Activated CD4-positive, CD25-positive, alpha-beta regulatory T cell treated with anti-CD3 and anti-CD28 coated beads, Interleukin-2, amount 50 U/mL, for 24 hours (primary cell): Measurements from ENCODE around the gene GRM5.

Source experiments
- ATAC-seq, 2 donors: fragments of 150-1000 bp; cut with Tn5 transposase; one replicate each; pipeline ENCODE4 v1.10.0; 2021; ENCODE audit warnings: mild to moderate bottlenecking in 1 of 2, moderate library complexity in 1 of 2

The GRM5 gene

DNA sequence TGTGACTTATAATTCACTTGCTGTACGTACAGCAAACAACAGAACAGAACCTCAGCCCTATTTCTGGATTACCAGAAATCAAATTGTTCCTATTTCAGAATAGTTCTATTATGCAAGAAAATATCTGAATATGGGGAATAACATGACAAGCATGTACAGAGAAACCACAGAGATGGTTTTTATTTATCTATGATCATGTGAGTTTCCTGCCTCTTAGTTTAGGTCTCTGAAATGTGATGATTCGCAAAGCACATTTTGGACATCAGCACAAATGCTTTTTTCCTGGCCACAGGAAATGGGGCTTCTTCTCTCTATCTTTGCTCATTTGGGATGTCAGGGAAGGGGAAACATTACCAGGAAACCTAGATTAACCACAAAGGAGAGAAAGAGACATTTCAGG, 461.5 kb downstream of the GRM5 start:
- no peak for ATAC-seq

DNA sequence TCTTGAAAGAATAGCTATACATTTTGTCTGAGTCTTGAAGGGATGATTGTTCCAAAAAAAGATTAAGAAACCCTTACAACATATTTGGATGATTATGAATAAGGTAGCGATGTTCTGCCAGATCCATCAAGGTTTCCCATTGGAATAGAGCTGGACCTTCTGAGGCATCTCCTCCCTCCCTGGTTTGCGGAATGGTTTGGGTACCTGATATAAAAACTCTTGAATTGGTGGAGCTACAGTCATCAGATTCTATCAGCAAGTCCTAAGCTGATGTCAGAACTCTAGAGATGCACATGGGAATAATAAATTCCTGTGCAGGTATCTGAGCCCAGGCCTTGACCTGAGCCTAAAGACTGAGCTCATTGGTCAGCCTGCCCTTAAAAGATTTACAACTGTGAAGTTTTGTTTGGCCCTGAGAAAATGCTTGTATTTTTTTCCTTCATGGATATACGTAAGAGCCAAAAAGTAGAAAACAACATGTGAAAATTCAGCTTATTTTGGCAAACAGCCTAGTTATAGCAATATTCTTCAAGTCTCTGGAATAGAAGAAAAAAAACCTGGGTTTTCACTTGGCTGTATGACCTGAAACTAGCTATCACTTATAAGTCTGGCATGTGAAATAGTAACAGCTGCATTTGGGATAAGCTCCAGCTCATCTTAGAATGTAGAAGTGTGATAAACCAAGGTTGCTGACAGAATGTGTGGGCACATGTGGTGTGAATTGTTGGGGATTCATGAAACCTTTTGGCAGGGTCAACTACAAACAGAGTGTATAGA, 462.5 kb downstream of the GRM5 start:
- ATAC-seq = no peak

DNA sequence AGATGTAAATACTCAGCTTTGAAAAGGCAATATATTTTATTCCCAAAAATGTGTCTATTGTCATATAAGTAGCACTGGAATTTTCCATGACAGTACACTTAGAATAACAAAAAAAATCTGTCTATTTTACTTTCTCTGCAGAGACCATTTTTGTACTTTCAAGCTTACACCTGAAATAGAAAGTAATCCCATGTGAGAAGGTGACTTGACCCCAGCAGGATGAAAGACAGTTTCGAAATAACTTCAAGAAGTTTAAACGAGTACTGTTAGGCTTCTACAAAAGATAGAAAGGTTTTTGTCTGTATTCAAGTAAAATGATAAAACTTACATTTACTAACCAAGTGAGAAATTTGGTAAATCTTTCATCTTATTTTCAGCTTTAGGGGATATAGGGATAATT, 468.4 kb downstream of the GRM5 start:
- ATAC-seq = no peak

DNA sequence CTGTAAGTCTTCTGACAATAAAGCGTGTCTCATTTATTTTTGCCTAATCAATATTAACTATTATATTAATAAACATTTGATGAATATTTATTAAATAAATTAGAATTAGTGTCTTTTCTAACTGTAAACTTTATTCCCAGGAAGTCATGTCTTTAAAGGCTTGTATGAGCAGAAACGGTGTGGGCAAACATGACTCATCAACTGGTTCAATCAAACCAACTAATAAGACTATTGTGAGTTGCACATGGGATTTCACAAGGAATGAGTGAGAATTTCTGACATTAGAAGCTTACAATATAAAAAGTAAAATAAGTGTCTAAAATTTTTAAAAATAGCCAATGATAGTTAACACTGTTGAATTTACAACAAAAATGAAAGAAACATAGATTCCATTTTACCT, 469.0 kb downstream of the GRM5 start:
- no peak for ATAC-seq

DNA sequence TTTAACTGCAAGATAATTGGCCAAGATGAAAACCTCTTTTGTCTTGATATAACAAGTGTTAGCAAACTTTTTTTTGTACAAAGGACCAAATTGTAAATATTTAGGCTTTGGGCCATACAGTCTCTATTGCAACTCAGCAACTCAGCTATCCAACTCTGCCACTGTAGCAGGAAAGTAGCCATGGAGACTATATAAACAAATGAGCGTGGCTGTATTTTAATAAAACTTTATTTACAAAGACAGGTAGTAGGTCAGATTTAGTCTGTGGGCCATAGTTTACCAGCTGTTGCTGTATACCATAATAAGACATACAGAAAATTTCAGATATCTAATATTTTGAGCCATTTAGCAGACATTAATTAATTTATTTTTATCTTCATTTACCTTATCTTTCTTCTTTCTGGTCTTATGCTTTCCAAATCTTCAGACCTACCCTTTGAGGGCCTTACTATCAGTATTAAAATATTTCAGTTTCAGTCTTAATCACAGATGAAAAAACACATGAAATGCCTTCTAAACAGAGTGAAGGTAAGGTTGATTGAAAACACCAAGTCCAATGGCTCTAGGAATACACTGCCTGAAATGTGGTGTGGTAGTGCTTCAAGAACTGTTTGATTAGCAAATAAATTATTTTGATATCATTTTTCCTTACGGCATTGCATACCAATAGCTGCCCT, 471.4 kb downstream of the GRM5 start:
- no peak for ATAC-seq

DNA sequence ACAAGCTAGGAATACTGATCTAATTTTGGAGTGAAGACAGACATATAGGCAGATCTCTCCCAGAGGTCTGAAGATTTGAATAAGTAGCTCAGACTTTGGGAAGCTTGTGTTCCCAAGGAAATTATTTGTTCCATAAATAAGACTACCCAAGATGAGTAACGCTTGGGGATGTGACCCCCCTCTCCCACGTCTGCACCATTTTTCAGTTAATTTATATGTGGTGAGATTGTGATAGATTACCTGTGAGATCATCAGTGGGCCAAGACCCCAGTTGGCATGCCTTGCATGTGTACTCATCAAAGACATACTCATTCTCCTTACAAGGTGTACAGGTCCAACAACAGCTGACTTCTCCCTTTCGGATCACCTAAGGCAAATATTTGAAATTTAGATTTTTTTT, 475.4 kb downstream of the GRM5 start:
- ATAC-seq = no peak

DNA sequence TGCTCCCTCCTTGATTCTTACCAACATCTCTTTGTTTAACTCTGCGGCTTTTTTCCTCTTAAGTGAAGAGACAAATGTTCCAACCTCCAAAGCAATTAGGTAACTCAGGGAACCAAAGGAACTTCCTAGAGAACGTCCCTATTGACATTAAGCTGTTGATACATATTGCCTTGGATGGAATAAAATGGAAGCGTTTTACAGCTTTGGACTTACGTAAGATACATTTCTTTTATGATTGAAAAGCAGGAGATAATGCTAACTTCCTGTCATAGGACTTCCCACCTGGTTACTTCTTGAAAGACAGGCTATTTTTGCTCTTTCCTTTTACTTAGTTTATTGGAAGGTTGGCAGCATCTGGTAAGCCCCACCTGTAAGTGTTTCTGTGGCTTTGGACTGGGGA, 482.5 kb downstream of the GRM5 start:
- ATAC-seq = no peak

DNA sequence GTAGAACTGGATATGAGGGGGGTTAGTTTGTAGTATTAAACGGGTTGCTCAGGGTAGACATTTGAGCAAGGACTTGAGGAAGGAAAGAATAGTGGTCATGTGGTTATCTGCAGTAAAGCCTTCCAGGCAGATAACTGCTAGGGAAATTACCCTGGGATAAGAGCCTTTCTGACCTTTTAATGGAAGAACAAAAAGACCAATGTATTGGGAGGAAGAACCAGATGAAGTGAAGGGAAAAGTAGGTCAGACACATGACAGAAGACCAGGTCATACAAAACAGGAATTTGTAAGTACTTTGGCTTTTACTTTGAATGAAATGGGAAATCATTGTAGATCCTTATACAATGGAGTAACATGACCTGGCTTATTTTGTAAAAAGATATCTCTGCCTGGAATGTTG, 486.3 kb downstream of the GRM5 start:
- ATAC-seq = no peak

DNA sequence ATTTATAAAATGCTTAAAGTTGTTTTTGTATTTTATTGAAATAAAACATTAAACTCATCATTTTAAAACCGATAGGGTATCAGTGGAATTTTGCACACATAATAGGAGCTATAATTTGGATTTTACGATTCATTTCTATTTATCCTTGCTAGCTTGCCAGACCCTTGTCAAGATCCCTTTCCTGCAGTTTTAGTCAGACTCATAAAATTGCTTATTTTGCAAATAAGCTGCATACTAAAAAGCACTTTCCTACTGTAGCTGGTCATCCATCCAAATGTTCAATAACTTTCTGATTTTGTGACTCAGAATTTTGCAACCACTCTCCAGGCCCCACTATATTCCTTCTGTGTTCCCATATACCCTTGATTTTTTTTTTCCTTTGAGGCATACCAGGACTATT, 489.0 kb downstream of the GRM5 start:
- ATAC-seq = no peak

DNA sequence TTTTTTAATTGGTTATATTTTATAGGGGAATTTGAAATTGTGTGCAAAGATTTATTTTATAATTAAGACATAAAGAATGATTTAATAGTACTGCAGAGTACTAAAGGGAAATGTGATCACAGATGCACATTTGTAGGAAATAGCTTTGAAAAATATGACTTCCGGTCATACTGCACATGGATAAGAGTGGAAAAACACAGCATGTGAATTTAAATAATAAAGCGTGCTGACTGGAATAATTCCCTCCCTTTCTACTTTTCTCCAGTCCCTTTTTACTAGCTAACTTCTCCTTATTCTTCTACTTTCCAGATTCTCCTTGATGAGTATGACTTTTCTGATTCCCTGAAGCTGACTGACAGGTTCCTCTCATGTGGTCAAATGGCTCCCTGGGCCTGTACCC, 489.9 kb downstream of the GRM5 start:
- no peak for ATAC-seq

DNA sequence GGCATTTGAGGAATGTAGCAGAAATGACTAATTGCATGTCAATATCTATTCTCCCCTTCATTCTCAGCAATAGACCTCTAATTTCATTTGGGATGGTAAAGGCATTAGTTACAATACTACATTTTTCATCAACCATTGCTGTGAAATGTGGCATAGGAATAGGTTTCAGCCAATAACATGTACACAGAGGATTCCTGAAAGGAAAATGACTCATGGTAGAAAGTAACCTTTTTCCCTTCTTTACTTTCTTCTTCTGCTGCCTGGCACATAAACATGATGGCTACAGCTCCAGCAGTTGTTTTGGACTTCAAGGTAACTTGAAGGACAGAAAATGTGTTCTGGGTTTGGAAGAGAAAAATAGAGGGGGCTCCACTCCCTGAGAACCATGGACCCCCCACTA, 496.4 kb downstream of the GRM5 start:
- ATAC-seq = no peak

DNA sequence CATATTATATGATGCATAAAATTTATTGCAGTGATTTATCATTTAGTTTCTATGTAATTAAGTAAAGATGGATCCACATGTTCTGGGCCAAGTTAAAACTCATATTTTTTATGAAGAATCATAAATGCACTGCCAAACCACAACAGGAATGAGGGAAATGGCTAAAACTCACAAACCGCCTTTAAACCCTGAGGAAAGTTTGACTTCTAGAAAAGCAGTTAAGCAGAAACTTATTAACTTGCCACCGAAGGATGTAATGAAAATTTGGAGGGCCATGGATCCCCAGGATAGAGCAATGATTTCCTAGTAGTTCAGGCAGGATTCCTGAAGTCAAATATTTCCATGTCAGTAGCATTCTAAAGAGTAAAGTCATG, 510.0 kb downstream of the GRM5 start:
- no peak for ATAC-seq

DNA sequence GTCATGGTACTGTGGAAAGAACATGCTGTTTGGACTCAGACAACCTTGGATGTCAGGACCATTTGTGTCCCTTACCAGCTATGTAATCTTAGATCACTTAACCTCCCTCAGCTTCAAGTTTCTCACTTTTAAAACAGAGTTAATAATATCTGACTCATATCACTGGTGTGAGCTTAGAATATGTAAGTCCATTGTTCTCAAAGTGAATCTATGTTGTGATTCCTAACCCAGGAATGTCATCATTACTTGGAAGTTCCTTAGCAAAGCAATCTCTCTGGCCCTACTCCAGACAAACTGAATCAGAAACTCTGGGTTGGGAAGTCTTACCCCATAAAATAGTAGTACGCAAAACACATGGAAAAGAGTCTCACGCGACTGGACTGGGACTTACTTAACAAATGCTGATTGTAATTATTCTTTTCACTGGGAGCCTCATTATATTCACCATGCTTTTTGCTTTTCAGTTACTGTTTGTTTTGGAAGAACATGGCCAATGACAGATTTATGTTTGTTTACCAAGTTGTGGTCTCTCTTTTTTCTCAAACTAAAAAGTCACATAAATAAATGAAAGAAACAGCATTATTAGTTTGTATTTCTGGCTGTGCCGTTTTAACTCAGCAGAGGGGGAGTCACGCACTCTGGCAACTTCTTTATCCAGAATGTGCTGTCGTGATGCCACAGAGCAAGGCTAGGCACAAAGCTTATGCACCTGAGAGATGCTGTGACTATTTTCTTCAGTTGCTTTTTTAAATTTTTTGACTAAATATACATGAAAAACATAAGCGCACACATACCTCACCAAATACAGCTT, 510.6 kb downstream of the GRM5 start:
- no peak for ATAC-seq

DNA sequence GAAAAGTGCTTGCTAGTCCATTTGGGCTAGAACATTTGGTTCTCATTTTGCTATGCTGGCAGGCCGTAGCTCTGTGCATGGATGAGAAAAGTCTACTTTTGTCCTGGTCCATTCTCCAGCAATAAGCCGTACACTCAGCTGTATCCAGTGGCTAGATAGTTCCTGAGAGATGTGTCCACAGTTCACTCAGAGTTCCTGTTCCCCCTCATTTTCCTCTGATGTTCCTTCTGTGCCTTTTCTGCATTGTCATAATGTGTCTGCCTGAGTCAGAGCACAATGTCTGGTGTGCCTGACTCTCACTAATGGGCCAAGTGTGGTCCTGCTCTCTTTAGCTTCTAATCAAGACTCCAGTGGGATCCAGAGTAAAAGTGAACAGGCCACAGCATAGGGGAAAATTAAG, 512.6 kb downstream of the GRM5 start:
- no peak for ATAC-seq

DNA sequence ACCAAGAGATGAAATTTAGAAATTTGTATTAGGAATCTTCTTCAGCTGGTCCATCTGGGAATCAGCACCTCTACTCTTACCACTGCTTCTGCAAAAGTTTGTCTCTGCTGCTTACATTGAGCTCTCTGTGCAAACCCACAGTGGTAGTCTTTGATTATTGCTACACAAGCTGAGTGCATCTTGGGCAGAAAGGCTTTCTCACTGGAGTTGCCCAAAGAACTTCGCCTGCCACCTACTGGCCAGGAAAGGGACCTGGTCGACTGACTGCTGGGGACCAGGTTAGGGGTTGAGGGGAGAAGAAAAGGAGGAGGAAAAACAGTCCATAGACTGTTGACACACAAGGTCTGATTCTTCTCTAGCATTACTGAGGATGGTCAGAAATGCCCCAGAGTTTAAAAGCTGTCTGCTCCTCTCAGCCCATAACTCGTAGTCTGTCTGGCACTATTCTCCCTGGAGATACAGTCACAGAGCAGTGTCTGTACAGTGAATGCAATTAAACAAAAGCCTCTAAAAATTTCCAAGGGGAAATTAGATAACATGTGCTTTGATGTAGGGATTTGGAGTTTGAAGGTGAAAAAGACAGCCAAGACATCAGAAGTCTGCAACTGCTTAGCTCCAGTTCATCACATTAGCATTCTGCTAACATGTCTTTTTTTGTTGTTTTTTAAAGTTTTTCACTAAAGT, 513.3 kb downstream of the GRM5 start:
- ATAC-seq = peak in 1 of 2 donors; percentile 72

DNA sequence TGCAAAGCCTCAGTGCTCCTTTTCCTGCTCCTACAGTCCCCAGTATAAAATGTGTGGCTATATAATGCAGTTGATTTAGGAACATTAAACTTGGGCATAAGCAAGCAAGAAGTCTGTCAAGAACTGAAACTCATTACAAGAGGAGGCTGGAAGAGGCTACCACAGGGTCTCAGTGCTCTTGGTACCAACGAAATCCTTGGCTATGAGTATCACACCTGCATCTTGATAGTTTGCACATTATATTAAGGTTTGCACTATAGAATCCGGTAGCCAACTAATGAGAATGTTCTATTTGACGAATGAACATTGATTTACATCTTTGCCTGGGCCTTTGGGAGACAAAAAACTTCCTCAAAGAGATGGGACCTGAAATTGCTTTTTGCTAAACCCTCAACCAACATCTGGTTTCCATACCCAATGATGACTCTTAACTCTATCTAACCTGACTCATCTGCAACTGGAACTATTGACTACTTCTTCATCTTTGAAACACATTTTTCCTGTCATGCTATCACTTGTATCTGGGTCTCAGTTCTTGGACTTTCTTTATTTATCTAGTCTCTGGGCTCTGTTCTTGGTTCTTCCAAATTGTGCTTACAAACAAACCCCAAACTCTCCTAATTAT, 521.0 kb downstream of the GRM5 start:
- no peak for ATAC-seq

DNA sequence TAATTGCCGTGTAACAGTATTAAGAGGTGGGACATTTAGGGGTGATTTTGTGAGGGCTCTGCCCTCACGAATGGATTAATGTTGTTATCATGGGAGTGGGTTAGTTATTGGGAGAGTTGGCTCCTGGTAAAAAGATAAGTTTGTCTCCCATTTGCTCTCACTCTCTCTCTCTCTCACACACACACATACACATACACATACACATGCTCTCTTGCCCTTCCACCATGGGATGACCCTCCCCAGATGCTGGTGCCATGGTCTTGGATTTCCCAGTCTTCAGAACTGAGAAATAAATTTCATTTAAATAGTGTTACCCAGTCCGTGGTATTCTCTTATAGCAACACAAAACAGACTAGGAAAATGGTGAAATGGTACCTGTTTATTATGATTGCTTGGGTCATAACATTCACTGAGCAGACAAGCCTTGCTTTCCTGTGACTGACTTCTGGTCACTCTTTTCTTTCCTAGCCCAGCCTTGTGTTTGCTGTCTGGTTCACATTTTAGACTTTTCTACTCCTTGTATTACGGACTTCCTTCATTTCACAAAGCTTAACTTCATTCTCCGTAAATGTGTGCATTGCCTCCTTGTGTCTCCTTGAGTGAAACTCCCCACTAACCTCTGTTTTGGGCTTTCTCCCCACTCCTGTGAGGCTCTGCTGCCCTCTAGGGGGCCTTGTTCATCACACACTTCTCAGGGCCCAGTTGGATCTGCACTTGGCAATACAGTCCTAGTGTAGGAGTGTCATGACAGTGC, 521.7 kb downstream of the GRM5 start:
- peak; percentile 91 to 96 for ATAC-seq

DNA sequence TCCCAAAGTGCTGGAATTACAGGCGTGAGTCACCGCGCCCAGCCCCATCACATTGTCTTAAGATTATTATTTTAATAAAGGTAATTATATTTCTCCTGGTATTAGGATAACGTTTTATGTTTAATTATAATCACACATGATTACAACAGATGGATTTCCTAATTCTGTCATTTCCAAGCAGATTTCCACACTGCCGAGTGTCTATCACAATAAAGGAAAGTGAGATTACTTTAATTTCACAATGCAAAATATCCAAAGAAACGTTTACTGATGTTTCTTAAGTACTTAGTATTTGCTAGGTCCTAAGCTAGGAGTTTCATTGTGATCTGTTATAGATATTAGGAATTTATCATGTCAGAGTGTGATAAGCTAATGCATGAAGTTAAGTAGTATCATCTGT, 524.8 kb downstream of the GRM5 start:
- no peak for ATAC-seq

DNA sequence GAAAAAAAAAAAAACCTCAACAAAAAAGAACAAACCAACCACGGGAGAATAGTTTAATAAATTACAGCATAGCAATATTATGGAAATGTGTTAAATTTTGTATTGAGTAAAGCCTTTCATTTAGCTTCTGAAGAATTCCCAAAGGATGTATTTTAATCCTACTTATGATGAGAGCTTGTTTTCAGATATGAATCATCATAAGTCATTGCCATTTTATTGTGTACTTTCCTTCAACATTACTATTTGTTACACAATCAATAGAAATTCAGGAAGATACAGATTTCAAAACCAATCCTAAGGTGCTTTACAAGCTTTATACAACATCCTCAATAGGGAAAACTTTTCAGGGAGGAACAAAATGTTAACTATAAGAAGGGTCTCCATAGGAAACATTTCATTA, 527.7 kb downstream of the GRM5 start:
- no peak for ATAC-seq

DNA sequence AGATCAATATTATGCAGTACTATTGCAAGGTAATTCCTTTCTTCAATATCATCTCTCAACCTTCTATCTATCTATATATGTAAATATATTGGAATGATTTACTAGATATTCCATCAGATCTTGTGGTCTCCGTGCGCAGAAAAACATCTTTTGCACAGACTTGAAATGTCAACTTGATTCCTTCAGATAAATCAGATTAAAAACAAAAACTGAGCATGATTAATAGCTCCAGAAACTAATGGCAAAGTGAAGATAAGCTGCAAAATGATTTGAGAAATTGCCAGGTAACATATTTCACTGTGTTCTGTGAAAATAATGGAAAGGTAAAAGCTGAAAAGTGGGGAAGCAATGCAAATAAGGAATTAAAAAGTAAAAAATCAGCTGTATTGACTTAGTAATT, 528.2 kb downstream of the GRM5 start:
- ATAC-seq = no peak

DNA sequence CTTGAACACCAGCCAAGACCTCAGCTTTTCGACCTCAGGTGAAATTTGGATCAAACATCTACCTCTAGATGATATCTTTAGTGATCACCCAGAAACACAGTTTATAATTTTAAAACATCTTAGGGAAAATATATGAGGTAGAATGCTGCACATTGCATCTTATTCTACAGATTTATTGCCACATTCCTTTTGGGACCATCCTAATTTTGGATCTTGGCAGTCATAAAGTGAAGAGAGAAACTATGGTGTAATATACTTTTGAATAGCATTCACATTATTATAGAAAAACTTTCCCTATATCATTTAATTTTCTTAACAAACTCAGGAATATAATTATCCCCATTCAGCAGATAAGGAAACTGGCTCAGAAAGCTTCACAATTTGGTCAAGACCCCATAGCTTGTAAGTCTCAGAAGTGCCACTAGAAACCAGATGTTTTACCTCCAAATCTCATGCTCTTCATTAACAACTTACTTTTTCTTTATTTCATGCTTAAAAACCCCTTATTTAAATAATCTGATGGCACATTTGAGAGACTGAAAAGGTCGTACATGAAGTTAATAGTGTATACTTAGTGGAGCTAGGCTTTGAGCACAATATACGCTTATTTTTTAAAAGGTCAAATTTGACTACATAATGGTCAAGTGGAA, 529.0 kb downstream of the GRM5 start:
- no peak for ATAC-seq
